Measurements from ENCODE around the gene IPP.
"Not testable (repeated sequence)": the region's sequence is repeated elsewhere in the genome, so short reads cannot be mapped to it uniquely, and the experiment has no call there.

IPP gene

GRCh38 chr1:45723248-45723930, 27.1 kb downstream of the IPP start:
- POLR2A ChIA-PET: no interaction called here
- CTCF ChIA-PET: no interaction called here
- no peak for DNase-seq (ENCODE audit: extremely low spot score)
- no peak for TF ChIP-seq FOXK2 (IDR thresholded peaks at IDR 0.05)
- TF ChIP-seq ARNT (IDR thresholded peaks at IDR 0.05): no peak
- TF ChIP-seq CTBP1 (IDR thresholded peaks at IDR 0.05; ENCODE audit: borderline replicate concordance): no peak
- TF ChIP-seq NFRKB (IDR thresholded peaks at IDR 0.05): no peak
- no peak for TF ChIP-seq TARDBP (IDR thresholded peaks at IDR 0.05)
- no peak for TF ChIP-seq BHLHE40 (IDR thresholded peaks at IDR 0.05; ENCODE audit: borderline replicate concordance)
- TF ChIP-seq FOXA1 (IDR thresholded peaks at IDR 0.05): no peak
- no peak for TF ChIP-seq ZNF384 (IDR thresholded peaks at IDR 0.05)
- TF ChIP-seq LEF1 (IDR thresholded peaks at IDR 0.05; ENCODE audit: borderline replicate concordance): no peak
- no peak for TF ChIP-seq SP1 (IDR thresholded peaks at IDR 0.05)
- no peak for TF ChIP-seq L3MBTL2 (conservative IDR thresholded peaks at IDR 0.05)
- no peak for TF ChIP-seq ELF4 (IDR thresholded peaks at IDR 0.05)
- no peak for TF ChIP-seq FOXM1 (IDR thresholded peaks at IDR 0.05; ENCODE audit: borderline replicate concordance)
- no peak for TF ChIP-seq HDGF (IDR thresholded peaks at IDR 0.05; ENCODE audit: borderline replicate concordance)
- TF ChIP-seq SUZ12 (IDR thresholded peaks at IDR 0.05): no peak
- TF ChIP-seq PKNOX1 (IDR thresholded peaks at IDR 0.05): no peak

GRCh38 chr1:45722809-45723208, 27.6 kb downstream of the IPP start:
- DNase-seq (ENCODE audit: extremely low spot score): no peak
- ChIA-PET POLR2A (no interaction called here), CTCF (no interaction called here)
- TF ChIP-seq CTBP1 (IDR thresholded peaks at IDR 0.05; ENCODE audit: borderline replicate concordance) (no peak), L3MBTL2 (conservative IDR thresholded peaks at IDR 0.05) (no peak), TARDBP (IDR thresholded peaks at IDR 0.05) (no peak), NFRKB (IDR thresholded peaks at IDR 0.05) (no peak), FOXK2 (IDR thresholded peaks at IDR 0.05) (no peak), FOXM1 (IDR thresholded peaks at IDR 0.05; ENCODE audit: borderline replicate concordance) (no peak), ZNF384 (IDR thresholded peaks at IDR 0.05) (no peak), LEF1 (IDR thresholded peaks at IDR 0.05; ENCODE audit: borderline replicate concordance) (no peak), SP1 (IDR thresholded peaks at IDR 0.05) (no peak), FOXA1 (IDR thresholded peaks at IDR 0.05) (no peak), ELF4 (IDR thresholded peaks at IDR 0.05) (no peak), BHLHE40 (IDR thresholded peaks at IDR 0.05; ENCODE audit: borderline replicate concordance) (no peak)

GRCh38 chr1:45721207-45721606, 29.2 kb downstream of the IPP start:
- ChIA-PET CTCF (no interaction called here), POLR2A (no interaction called here)
- TF ChIP-seq NFRKB (IDR thresholded peaks at IDR 0.05): no peak
- no peak for DNase-seq (ENCODE audit: extremely low spot score)

- TF ChIP-seq FOXM1 (IDR thresholded peaks at IDR 0.05; ENCODE audit: borderline replicate concordance) (no peak), FOXA1 (IDR thresholded peaks at IDR 0.05) (no peak), ARNT (IDR thresholded peaks at IDR 0.05) (no peak), TARDBP (IDR thresholded peaks at IDR 0.05) (no peak), ELF4 (IDR thresholded peaks at IDR 0.05) (no peak), FOXK2 (IDR thresholded peaks at IDR 0.05) (no peak), CTBP1 (IDR thresholded peaks at IDR 0.05; ENCODE audit: borderline replicate concordance) (no peak), SP1 (IDR thresholded peaks at IDR 0.05) (no peak), HDGF (IDR thresholded peaks at IDR 0.05; ENCODE audit: borderline replicate concordance) (no peak), L3MBTL2 (conservative IDR thresholded peaks at IDR 0.05) (no peak)
- ChIA-PET POLR2A (interaction anchor here (0.8 kb wide), 1 partner anchor 31 kb away, joined by 3 read pairs; no protein-coding TSS in a partner anchor), CTCF (interaction anchor here (0.7 kb wide), 1 partner anchor 275 kb away, joined by 3 read pairs; no protein-coding TSS in a partner anchor)
- DNase-seq (ENCODE audit: extremely low spot score): no peak
Measured at GRCh38 chr1:45718289-45718688, 32.2 kb downstream of the IPP start.

GRCh38 chr1:45717386-45717785, 33.1 kb downstream of the IPP start:
- CTCF ChIA-PET; DNase-seq (ENCODE audit: extremely low spot score); POLR2A ChIA-PET: not testable (repeated sequence)

- no peak for TF ChIP-seq PKNOX1 (IDR thresholded peaks at IDR 0.05)
- TF ChIP-seq ARNT (IDR thresholded peaks at IDR 0.05): no peak
- TF ChIP-seq LEF1 (IDR thresholded peaks at IDR 0.05; ENCODE audit: borderline replicate concordance): no peak
- no peak for TF ChIP-seq HDGF (IDR thresholded peaks at IDR 0.05; ENCODE audit: borderline replicate concordance)
- TF ChIP-seq L3MBTL2 (conservative IDR thresholded peaks at IDR 0.05): no peak
- no peak for TF ChIP-seq BHLHE40 (IDR thresholded peaks at IDR 0.05; ENCODE audit: borderline replicate concordance)
- TF ChIP-seq ZNF384 (IDR thresholded peaks at IDR 0.05): no peak
- TF ChIP-seq SUZ12 (IDR thresholded peaks at IDR 0.05): no peak
- no peak for TF ChIP-seq CTBP1 (IDR thresholded peaks at IDR 0.05; ENCODE audit: borderline replicate concordance)
- no peak for DNase-seq (ENCODE audit: extremely low spot score)
- ChIA-PET CTCF (no interaction called here), POLR2A (no interaction called here)
Measured at GRCh38 chr1:45716700-45717099, 33.8 kb downstream of the IPP start.

- CTCF ChIA-PET: no interaction called here
- TF ChIP-seq HDGF (IDR thresholded peaks at IDR 0.05; ENCODE audit: borderline replicate concordance): no peak
- no peak for TF ChIP-seq TARDBP (IDR thresholded peaks at IDR 0.05)
- no peak for TF ChIP-seq FOXA1 (IDR thresholded peaks at IDR 0.05)
- no peak for TF ChIP-seq FOXM1 (IDR thresholded peaks at IDR 0.05; ENCODE audit: borderline replicate concordance)
- no peak for TF ChIP-seq CTBP1 (IDR thresholded peaks at IDR 0.05; ENCODE audit: borderline replicate concordance)
- TF ChIP-seq PKNOX1 (IDR thresholded peaks at IDR 0.05): no peak
- no peak for TF ChIP-seq LEF1 (IDR thresholded peaks at IDR 0.05; ENCODE audit: borderline replicate concordance)
- TF ChIP-seq SP1 (IDR thresholded peaks at IDR 0.05): no peak
- POLR2A ChIA-PET: no interaction called here
- no peak for DNase-seq (ENCODE audit: extremely low spot score)
Measured at GRCh38 chr1:45713711-45714110, 36.7 kb downstream of the IPP start.

Data from HEK293T (cell line).